IPS-NIHi7 (cell line): ENCODE measurements around the gene SH3BP2.

Experiments
- DNase-seq: peaks from one replicate; pipeline ENCODE4 v3.0.0; 2012; ENCODE audit warnings: mixed read lengths; ENCODE audit errors: extremely low spot score

The SH3BP2 gene

GRCh38 chr4:2790583-2791517, 2.0 kb upstream of the SH3BP2 start:
- no peak for DNase-seq

GRCh38 chr4:2791518-2792395, 1.1 kb upstream of the SH3BP2 start:
- DNase-seq = no peak

- DNase-seq = peak; percentile 39
These were observed 532 bp upstream of the SH3BP2 start for GRCh38 chr4:2792396-2792710.

- DNase-seq = no peak
These were observed 951 bp downstream of the SH3BP2 start for GRCh38 chr4:2793586-2794485.

- DNase-seq = no peak
These were observed 1.8 kb downstream of the SH3BP2 start for GRCh38 chr4:2794486-2795299.

GRCh38 chr4:2795300-2795892, 2.5 kb downstream of the SH3BP2 start:
- DNase-seq = no peak

- no peak for DNase-seq
These were observed 3.3 kb downstream of the SH3BP2 start for GRCh38 chr4:2795893-2796848.

- no peak for DNase-seq
These were observed 4.1 kb downstream of the SH3BP2 start for GRCh38 chr4:2796849-2797544.

- no peak for DNase-seq
These were observed 4.8 kb downstream of the SH3BP2 start for GRCh38 chr4:2797545-2798305.

GRCh38 chr4:2798399-2799223, 5.7 kb downstream of the SH3BP2 start:
- no peak for DNase-seq

- DNase-seq = no peak
These were observed 6.5 kb downstream of the SH3BP2 start for GRCh38 chr4:2799224-2799911.

- no peak for DNase-seq
These were observed 7.2 kb downstream of the SH3BP2 start for GRCh38 chr4:2799971-2800690.

GRCh38 chr4:2800691-2801596, 8.1 kb downstream of the SH3BP2 start:
- DNase-seq = peak; percentile 83

- DNase-seq = no peak
These were observed 10.0 kb downstream of the SH3BP2 start for GRCh38 chr4:2802618-2803531.
